Stimulated activated CD8-positive, alpha-beta memory T cell treated with anti-CD3 and anti-CD28 coated beads, Interleukin-15, amount 100 ng/mL, for 24 hours (primary cell): ENCODE results near the gene STEAP3.

ENCODE experiments used
- DNase-seq: peaks from one replicate; pipeline ENCODE4 v3.0.0-alpha.2; 2020; ENCODE audit warnings: low read depth

STEAP3 gene

GRCh38 chr2:119198240-119198840, 25.3 kb upstream of the STEAP3 start:
- DNase-seq, result no peak

- DNase-seq, result no peak
These were observed 21.8 kb upstream of the STEAP3 start for GRCh38 chr2:119201815-119202214.

- no peak for DNase-seq
These were observed 20.9 kb upstream of the STEAP3 start for GRCh38 chr2:119202610-119203310.

- no peak for DNase-seq
These were observed 19.1 kb upstream of the STEAP3 start for GRCh38 chr2:119204525-119204924.

- DNase-seq, result no peak
These were observed 18.5 kb upstream of the STEAP3 start for GRCh38 chr2:119205001-119205706.

GRCh38 chr2:119206201-119206600, 17.4 kb upstream of the STEAP3 start:
- no peak for DNase-seq

- DNase-seq, result no peak
These were observed 16.2 kb upstream of the STEAP3 start for GRCh38 chr2:119207447-119207846.

- no peak for DNase-seq
These were observed 14.8 kb upstream of the STEAP3 start for GRCh38 chr2:119208791-119209203.

DNA sequence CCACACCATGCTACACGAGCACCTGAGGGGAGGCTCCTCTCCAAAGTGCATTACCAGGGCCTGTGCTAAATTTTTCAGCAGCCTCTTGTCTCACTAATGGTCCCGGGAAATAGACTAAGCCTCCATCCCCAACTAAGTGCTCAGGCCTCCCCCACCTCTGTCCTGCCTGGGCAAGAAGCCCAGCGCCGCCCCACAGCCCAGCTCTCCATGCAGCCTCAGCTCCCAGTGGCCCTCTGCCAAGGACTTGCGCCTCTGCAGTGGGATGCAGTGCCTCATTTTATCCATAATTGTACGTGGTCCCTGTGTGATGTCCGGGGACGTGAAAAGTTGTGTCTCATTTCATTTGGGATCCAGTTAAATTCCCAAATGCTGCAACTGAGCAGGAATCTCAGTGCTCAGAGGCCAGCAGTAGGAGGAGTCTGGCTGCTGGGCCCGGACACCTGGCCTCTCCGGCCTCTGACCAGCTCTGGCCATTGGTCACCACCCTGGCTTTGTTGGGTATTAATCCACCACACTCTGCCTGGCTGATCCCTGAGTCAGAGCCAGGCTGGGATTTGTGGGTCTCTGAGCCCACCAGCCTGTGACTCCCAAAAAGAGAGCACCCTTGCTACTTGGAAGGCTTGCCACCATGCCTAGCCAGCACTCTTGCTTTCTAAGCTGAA, 11.4 kb upstream of the STEAP3 start:
- no peak for DNase-seq

DNA sequence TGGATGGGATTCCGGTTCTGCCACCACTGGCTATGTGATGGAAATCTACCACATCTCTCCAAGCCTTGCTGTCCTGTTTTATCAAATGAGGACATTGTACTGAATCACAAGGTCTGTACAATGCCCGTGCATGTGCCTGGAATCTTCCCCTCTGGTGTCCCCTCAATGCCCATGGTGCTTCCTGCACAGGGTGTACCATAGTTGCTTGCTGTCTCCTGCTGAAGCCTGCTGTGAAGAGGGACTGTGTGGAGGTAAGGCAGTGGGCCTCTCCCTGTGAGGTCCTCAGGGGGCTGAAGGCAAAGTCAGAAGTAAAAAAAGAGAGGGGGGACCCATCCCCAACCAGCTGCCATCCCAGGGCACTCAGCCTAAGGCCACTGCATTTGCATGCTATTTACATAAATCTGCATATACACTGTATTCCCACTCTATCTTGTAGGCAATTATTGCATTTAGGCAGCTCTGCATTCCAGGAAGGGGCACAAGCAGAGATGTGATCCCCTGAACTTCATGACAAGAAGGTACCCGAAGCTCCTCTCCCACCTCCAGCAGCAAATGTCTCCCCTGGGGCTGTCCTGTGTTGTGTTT, 9.1 kb upstream of the STEAP3 start:
- DNase-seq, result no peak

DNA sequence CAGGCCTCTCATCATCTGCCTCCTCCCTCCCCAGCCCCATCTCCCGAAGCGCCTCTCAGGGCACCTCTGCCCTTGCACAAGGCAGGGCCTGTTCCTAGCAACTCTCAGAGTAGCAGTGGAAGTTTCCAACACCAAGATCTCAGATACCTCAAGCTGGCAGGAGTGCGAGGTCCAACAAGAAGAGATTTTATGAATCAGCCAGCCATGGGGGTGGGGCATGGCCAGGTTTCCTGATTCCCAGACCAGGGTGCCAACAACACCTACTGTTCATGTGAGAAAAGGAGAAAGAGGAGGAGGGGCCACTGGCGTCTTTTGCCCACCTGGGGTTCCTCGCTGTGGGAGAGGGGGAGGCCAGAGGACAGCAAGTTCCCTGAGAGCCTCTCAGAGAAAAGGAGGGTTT, 6.6 kb upstream of the STEAP3 start:
- DNase-seq, result no peak

DNA sequence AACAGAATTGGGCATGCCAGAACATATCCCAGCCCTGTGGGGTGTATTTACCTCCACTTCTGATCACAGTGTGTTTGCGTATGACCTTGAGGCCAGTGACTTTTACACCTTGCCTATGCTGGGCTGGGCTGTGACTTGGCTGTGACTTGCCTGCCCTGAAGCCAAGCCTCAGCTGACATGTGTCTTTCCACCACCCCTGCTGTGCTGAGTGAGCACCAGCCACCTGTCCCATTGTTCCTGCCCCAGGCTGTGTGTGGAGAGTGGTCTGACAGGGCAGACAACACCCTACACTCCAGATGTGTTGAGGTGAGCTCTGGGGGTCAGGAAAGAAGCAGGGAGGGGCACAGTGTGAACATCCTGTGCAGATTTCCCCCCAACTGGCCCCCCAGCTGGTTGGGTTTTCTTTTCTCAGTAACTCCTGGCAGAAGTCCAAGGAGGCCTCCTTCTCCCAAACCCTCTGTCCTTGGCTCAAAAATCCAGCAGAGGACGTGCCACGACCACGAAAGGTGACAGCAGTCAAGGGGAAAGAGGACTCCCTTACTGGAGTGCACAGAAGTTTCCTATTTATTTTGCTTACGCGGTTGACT, 5.1 kb upstream of the STEAP3 start:
- no peak for DNase-seq

DNA sequence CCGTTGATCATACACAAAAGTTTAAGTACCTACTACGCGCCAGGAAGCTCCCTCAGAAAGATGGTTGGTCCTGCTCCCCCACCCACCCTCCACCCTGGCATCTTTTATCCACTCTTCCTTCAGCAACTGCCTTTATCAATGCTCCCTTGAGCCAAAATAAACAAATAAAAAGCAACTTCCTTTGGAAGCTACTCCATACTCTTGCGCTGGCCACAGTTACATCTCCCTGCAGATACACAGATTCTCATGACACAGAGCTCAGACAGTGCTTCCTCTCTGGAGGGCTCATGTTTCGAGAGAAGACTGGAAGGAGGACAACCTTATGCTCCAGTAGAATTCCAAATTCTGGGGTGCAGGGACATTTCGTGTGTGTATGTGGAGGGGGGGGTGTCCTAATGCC, 3.8 kb upstream of the STEAP3 start:
- no peak for DNase-seq

- DNase-seq, result no peak
These were observed 2.8 kb upstream of the STEAP3 start for GRCh38 chr2:119220720-119221301.

- no peak for DNase-seq
These were observed 2.0 kb upstream of the STEAP3 start for GRCh38 chr2:119221609-119222008.

DNA sequence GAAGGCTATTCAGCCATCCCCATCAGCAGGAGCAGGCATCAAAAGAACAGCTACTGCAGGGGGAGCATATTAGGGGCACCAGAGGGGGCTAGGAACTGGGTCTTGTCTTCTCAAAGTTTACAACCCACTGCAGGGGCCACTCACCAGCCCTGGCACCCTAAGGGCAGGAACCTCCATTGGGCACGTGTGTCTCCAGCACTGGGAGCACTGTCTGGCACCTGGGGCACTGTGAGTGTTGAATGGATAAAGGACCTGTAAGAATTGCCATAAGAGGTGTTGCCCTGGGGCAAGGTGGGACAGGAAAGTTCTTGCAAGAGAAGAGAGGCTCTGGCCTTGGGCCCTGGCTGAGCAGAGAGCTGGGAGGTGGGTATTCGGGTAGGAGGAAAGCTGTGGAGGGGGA, 1.4 kb upstream of the STEAP3 start:
- no peak for DNase-seq

- DNase-seq, result no peak
These were observed 642 bp upstream of the STEAP3 start for GRCh38 chr2:119222863-119223520.

DNA sequence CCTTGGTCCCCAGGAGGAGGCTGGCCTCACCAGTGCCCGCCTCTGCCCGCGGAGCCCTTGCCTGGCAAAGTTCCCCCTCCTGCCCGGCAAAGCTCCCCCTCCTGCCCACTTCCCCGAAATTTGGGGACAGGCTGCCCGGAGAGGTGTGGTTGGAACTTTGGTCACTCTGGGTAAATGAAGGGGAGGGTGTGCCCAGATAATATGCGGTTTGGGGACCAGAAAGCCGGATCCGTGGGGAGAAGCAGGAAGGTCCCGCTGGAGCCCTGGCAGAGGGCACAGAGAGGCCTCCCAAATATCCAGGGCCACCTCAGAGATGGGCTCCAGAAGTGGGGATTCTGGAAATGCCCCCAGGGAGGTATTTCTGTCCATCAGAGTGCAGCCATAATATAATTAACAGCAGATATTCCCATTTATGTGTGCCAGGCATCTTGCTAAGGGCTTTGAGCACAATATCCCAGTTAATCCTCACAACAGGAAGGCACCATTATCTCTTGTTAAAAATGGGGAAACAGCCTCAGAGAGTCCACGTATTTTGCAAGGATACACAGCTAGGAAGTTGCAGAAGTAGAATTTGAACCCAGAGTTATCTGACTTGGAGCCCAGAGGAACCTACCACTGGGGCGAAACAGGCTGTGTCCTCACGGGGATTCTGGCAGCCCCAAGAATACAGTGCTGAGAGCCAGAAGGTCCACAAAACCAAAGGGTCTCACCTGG, 914 bp downstream of the STEAP3 start:
- no peak for DNase-seq

- DNase-seq, result no peak
These were observed 1.7 kb downstream of the STEAP3 start for GRCh38 chr2:119225105-119225865.

DNA sequence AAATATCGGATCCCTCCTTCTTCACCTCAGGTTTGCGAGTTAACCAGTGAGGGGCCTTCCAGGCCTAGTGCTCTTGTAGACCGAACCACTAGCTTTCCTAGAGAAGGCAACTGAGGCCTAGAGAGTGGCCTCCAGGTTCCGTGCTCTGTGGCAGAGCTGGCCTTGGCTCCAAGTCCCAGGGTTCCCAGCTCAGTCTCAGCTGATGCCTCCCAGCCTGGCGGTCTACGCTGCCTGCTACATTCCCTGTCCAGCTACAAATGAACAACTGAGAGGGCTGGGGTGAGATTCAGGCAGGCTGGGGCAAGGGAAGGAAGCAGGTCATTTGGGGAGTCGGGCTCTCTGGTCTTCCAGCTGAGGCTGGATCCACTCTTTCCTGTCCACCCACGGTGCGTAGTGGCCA, 2.3 kb downstream of the STEAP3 start:
- DNase-seq, result no peak
